GM10266 (cell line): ENCODE data around the gene FOXA2.

ENCODE experiments used
- DNase-seq: peaks from one replicate; pipeline ENCODE4 v3.0.0; 2012; ENCODE audit errors: extremely low spot score
- TF ChIP-seq, protein P1 (sequence below): IDR thresholded peaks from 2 replicates; pipeline ENCODE4 v1.5.1; 2012; ENCODE audit warnings: mild to moderate bottlenecking, low read depth; ENCODE audit not compliant: control insufficient read depth, insufficient read depth; ENCODE audit errors: missing control alignments

FOXA2 gene

DNA sequence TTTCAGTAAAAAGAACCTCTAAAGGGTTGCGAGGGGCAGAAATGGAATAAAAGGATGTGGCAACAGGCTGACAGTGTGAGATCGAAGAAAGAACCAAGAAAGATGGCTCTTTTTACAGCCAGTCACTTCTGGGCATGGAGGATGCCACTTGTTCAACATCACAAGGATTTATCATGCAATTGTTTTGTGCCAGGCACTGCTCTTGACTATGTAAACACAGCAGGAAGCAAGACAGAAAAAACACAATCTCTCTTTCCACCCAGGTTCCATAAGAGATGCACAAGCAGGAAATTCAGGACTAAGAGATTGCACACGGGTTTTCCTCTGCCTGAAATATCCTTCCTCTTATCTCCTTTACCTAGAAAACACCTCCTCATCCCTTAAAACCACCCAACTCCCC lies 38.0 kb downstream of the FOXA2 start:
- DNase-seq, result no peak

DNA sequence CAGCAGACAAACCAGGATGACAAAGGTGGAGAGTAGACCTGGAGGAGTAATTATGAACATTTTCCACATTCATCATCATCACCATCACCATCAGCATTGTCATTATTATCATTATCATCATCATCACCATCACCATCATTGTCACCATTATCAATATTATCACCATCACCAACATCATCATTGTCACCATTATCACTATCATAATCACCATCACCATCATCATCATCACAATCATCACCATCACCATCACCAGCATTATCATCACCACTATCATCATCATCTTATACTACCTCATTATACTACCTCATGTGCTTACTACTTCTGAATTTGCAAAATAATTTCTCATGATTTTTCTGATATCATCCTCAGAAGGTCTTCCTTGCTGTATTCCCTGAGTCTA lies 39.3 kb downstream of the FOXA2 start:
- no peak for DNase-seq
- TF ChIP-seq, protein P1, sequence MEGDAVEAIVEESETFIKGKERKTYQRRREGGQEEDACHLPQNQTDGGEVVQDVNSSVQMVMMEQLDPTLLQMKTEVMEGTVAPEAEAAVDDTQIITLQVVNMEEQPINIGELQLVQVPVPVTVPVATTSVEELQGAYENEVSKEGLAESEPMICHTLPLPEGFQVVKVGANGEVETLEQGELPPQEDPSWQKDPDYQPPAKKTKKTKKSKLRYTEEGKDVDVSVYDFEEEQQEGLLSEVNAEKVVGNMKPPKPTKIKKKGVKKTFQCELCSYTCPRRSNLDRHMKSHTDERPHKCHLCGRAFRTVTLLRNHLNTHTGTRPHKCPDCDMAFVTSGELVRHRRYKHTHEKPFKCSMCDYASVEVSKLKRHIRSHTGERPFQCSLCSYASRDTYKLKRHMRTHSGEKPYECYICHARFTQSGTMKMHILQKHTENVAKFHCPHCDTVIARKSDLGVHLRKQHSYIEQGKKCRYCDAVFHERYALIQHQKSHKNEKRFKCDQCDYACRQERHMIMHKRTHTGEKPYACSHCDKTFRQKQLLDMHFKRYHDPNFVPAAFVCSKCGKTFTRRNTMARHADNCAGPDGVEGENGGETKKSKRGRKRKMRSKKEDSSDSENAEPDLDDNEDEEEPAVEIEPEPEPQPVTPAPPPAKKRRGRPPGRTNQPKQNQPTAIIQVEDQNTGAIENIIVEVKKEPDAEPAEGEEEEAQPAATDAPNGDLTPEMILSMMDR, result no peak

More for the DNA sequence above, 38.0 kb downstream of the FOXA2 start:
- TF ChIP-seq, protein P1, result no peak

DNA sequence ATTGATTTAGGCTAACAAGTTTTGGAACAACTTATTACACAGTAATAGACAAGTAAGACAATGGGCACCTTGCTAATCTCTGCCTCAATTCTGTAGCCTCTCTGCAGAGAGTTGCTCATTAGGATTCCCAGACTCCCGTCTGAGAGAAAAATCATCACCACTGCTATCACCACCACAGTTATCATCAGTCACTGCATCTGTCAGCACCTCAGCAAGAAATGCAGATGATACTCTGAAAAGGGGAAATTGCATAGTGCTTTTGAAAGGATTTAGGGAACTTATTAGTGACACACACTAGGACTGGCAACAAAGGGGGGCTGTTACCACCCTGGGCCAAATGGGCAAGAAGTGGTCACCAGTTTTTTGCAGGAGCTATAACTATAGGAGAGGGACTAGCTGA lies 39.9 kb downstream of the FOXA2 start:
- no peak for DNase-seq

DNA sequence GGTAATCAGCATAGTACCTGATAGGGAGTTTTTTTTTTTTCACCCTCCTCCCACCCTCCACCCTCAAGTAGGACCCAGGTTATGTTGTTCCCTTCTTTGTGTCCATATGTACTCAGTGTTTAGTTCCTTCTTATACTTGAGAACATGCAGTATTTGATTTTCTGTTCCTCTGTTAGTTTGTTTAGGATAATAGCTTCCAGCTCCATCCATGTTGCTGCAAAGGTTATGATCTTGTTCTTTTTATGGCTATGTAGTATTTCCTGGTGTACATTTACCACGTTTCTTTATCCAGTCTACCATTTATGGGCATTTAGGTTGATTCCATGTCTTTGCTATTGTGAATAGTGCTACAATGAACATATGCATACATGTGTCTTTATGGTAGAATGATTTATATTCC lies 41.9 kb downstream of the FOXA2 start:
- TF ChIP-seq, protein P1, result no peak
- DNase-seq, result no peak

More for the DNA sequence above, 39.9 kb downstream of the FOXA2 start:
- TF ChIP-seq, protein P1, result no peak

DNA sequence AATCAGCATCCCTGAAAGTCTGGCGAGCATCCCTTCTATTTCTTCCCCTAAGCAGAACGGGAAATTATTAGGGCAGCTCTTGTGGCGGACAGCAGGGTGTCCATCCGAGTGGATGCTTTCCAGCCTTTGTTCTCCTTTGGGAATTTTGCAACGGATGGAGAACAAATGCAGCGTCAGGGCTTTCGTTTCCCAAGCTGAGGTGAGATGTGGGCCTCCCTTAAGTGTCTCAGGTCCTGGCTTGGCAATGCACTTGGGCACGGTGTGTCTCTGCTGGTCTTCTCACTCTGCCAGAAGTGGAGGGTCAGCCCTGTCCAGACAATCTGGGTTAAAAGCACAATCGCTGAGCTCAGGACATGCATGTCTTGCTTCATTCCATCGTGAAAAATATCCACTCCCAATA lies 43.5 kb downstream of the FOXA2 start:
- no peak for DNase-seq
- TF ChIP-seq, protein P1, result no peak

DNA sequence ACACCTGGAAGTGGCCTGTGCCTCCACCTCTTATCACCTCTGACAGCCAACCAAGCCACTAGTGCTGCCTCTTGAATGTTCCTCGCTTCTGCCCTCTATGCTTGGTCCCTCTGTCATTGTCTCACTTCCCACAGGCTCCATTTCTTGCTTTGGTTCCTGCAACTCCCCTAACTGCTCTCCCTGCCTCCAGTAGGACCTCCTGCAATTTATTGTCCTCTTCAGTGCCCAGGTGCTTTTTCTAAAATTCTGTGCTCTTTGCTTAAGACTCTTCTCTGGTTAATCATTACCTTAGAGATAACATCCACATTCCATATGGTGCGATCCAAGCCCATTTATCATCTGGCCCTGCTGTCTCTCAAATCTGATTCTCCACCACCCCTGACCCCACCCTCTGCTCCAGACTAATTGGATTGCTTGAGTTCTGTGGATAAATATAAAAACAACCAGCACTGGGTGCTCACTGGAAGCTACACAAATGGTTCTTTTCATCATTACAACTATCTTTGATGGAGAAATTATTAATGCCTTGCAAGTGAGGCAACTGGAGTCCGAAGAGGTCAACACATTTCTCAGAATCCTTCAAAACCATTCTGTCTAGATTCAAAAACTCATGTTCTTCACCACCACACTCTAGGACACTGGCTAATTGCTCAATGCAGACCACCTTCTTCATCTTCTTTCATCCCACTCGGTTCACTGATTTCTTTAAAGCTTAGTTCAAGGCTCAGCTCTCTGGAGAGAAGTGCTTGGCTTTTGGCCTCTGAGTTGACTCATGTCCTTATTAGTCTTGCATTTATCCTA lies 47.2 kb downstream of the FOXA2 start:
- TF ChIP-seq, protein P1, result no peak
- no peak for DNase-seq

DNA sequence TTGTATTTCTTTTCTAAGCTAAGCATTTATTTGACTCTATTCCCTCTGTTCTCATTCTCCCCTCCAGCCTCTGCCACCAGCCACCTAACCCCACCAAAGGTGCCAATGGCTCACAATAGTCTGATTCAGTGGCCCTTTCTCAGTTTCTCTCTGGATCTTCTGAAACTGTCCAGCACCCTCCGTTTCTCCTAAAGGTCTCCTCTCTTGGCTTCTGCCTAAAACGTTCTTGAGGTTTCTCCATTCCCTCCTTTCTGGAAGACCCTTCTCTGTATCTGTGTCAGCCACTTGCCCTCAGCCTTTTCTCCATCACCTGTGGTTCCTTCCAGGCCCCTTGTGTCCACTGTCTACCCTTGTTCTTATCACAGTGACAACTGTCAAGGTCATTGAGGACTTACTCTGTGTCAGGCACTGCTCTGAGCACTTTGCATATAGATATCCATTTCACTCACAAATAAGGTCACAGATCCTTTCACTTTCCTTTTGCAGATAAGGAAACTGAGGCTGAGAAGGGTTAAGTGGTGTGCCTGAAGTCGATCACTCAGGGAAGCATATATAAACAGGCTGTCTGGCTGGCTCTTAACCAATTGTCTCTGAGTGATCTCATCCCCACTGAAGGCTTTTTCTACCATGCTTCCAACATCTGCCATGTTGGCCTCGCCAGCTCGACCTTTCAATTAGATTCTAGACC lies 48.1 kb downstream of the FOXA2 start:
- TF ChIP-seq, protein P1, result no peak
- DNase-seq, result no peak
